HG02885 (cell line): ENCODE results near the gene LILRA2.
"Not testable (repeated sequence)": the region's sequence is repeated elsewhere in the genome, so short reads cannot be mapped to it uniquely, and the experiment has no call there.

ENCODE experiments used
- ATAC-seq: cut with Tn5 transposase; IDR thresholded peaks from one replicate; pipeline ENCODE4 v1.9.1; 2021; ENCODE audit warnings: mild to moderate bottlenecking; ENCODE audit not compliant: unreplicated experiment, poor library complexity

The LILRA2 gene

DNA sequence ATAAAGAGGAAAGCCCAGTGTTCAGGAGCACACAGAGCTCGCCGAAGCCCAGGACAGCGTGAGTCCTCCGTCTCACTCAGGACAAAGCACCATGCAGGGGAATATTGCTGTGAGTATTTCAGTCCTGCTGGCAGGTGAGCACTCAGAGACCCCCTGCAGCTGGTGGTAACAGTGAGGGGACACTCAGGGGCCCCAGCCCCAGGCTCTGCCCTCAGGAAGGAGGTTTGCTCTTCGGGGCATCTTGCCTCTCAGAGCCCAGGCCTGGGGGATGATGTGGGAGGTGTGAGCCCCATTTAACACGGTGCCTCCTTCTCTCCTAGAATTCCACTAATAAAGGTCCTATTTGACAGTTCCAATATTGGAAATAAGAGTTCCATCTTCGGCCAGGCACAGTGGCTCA lies 34.6 kb downstream of the LILRA2 start:
- no peak for ATAC-seq

DNA sequence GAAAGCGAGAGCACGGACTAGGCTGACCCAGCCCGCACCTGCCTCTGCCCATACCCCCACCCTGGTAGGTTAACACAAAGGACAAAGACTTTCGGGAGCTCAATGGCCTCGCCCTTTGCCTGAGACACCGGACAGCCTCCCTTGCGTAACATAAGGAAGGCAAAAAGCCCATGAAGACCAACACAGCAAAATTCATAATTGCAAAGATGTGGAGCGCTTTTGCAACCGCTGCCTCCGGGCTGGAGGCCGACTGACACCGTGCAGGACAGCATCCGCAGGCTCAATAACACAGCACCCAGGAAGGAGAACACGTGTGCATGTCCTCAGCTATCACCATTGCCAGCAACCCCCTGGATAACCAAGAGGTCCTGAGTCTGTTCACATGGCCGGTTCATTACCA lies 35.2 kb downstream of the LILRA2 start:
- ATAC-seq: no peak

DNA sequence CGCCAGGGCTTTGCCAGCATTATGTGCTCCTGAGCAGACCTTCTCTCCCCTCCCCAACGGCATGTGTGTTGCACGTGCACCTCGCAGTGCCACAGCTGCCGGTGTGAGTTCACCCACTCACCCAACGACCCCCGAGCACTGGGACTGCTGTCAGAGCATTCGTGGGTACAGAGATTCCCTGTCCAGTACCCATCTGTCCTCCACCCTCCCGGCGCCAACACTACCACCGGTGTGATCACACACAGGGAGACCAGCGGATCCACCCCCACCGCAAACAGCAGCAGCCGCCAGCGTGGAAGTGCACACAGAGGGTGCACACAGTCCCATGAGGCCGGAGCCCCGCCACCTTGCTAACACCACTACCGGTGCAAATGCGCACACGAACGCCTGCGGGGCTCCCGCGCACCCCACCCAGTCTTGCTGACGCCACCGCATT lies 35.8 kb downstream of the LILRA2 start:
- no peak for ATAC-seq

DNA sequence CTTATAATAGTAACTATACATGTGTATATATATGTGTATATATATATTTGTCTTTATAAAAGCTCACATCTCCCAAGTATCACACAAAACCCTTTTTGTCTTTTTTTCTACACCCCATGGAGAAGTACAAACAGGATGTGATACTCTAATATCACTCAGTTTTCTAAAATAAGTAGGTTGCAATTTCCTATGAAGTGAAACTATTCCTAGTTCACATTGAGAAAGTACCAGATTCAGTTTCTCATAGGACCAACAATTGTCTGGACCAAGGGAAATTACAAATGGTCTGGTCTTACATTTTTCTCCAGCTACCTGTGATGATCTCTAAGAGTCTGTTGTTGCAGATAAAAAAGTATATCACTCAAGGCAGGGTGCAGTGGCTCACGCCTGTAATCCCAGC lies 38.8 kb downstream of the LILRA2 start:
- no peak for ATAC-seq

DNA sequence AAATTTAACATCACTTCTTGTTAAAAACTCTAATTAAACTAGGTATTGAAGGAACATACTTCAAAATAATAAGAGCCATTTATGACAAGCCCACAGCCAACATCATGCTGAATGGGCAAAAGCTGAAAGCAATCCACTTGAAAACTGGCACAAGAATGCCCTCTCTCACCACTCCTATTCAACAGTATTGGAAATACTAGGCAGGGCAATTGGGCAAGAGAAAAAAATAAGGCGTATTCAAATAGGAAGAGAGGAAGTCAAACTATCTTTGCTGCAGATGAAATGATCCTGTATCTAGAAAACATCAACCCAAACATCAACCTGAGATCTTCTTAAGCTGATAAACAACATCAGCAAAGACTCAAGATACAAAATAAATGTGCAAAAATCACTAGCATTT lies 41.1 kb downstream of the LILRA2 start:
- no peak for ATAC-seq

DNA sequence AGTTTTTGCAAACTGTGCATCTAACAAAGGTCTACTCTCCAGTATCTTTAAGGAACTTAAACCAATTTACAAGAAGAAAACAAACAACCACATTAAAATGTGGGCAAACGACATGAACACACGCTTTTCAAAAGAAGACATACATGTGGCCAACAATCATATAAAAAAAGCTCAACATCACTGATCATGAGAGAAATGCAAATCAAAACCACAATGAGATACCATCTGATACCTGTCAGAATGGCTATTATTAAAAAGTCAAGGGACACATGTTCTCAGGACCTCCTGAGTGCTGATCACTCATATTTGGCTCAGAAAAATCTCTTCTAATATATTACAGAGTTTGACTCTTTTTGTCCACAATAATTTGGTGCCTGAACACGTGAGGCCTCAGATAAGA lies 42.5 kb downstream of the LILRA2 start:
- ATAC-seq: no peak

DNA sequence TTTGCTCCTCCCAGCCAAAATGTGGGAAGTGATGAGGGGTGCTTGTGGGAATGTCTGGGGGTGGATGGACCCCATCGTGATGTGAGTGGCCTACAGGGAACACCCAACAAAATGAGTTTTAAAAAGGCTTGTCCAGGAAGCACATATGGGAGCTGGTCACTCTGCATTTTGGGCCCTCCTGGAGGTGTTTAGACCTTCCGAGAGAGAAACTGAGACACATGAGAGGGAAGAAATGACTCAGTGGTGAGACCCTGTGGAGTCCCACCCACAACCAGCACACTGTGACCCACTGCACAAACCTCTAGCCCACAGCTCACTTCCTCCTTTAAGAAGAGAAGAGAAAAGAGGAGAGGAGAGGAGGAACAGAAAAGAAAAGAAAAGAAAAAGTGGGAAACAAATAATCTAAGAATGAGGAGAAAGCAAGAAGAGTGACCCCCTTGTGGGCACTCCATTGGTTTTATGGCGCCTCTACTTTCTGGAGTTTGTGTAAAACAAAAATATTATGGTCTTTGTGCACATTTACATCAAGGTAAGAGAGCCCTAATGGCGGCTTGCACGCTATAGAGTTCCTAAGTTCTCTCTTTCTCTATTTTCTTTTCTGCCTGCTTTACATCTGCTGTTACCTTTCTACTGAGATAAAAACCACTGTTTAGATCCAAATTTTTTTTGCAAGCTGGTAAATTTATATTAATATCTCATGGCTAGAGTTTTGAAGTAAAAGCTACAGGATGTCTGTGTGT lies 43.4 kb downstream of the LILRA2 start:
- ATAC-seq: peak; percentile 83

DNA sequence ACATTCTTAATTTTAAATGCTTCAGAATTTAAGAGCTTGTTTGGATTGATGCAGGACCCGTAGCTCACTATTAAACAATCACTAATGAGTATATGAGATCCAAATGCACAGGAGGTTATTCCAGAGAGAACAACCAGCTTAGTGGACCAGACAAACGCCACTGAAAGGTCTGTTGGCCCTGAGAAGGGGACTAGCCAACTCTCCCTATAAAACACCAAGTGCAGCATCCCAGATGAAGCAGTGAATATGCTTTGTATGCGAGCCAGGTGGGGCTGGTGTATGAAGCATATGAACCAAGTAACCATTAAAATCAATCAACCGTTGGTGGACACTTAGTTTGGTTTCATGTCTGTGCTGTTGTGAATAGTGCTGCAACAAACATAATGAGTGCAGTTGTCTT lies 46.9 kb downstream of the LILRA2 start:
- no peak for ATAC-seq

DNA sequence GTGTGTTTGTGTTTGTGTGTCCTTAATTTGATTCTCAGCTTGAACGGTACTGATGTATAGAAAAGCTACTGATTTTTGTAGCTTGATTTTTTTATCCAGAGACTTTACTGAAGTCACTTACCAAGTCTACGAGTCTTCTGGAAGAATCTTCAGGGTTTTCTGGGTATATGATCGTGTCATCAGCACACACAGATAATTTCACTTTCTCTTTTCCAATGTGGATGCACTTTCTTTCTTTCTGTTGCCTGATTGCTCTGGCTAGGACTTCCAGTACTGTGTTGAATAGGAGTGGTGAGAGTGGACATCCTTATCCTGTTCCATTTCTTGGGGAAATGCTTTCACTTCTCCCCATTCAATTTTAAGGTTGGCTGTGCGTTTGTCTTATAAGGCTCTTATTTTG lies 48.8 kb downstream of the LILRA2 start:
- no peak for ATAC-seq

DNA sequence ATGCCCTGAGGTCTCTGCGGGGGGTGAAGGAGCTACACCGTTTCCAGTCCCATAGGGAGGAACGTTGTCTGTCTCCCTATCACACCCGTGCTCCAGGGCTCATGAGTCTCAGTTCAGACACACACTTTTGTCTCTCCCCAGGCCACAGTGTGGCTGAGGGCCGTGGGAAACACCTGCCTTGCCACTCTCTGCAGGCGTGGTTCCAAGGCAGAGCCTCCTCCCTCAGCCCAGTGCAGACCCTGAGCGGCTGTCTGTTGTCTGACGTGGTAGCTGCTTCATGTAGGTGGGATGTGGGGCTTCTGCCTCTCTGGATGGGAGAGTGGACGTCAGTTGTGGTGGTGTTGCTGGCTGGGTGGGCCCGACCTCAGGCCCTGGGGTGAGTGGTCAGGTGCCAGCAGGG lies 50.6 kb downstream of the LILRA2 start:
- not testable (repeated sequence) for ATAC-seq

DNA sequence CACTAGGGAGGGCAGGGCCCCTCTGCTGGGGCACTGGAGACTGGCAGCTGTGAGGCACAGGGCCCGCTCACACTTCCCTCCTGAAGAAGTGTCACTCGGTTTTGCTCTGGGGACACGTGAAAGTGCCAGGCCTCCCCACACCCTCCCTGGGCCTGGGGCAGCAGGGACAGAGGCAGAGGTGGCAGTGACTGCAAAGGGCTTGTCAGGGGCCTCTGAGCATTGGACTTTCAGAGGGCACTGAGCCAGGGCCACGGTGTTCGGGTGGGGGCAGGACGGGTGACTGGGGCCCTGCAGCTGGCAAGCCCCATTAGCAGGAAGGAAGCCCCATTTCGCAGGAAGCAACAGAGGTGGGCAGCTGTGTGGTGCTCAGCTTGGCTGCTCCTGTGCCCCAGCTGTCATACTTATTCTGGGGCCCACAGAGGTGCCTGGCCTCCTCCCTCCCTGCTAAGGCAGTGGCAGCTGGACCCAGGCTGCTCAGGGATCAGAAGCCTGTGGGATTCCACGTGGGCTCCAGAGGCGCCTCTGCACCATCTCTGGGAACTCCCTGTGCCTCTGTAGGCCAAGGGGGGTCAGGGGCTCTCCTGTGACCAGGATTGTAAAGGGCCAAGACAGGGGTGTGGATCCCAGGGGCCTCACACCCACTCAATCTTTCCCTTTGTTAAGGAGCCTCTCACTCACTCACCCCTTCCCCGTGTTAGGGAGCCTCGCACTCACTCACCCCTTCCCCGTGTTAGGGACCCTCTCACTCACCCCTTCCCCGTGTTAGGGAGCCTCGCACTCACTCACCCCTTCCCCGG lies 51.5 kb downstream of the LILRA2 start:
- not testable (repeated sequence) for ATAC-seq

DNA sequence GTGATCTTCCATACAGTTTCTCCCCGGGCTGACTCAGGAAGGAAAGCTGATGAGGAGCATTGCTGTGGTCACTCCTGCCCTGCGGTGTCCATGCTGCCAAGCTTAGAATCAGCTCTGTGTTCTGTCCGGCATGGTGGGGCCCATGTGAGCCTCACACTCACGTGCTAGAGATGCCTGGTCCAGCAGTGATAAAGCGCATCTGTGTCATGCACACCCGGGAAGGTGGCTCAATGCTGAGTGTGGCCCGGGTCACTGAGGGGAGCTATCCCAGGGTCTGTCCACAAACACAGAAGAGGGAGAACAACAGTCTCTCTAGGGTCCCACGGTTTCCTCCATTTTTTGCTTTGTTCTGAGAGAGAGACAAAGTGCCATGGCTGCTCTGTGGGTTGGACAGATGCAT lies 53.2 kb downstream of the LILRA2 start:
- no peak for ATAC-seq

DNA sequence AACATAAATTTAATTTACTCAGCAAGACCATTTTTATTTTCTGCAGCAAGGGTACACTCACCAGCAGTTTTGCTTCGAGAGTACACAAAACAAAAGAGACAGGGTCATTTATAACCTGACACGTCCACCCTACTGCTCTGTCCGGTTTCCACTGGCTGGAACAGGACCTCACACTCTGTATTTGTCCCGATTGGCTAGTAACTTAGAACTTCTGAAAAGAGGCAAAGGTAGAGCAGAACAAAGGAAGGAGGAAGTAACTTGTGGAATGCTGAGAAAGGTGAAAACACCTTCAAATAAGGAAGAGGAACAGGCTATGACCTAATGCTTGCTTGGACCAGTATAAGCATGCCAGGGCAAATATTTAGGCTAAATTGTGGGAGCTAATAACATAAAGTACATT lies 54.3 kb downstream of the LILRA2 start:
- ATAC-seq: not testable (repeated sequence)

DNA sequence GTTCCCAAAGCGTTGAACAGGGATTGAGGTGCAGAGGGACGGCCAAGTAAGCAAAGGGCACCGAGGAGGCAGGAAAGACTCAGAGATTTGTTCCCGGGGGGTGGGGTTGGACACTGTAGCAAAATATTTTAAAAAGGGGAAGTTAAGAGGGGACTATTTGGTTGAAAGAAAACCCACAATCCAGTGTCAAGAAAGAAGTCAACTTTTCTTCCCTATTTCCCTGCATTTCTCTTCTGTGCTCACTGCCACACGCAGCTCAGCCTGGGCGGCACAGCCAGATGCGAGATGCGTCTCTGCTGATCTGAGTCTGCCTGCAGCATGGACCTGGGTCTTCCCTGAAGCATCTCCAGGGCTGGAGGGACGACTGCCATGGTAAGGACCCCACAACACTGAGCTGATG lies 56.7 kb downstream of the LILRA2 start, which contains the start of gene LILRB1:
LILRB1 (plus strand) TSS at position 223 of the 400 bp plus-strand sequence. CDS start 590 bp downstream, outside the sequence.
- not testable (repeated sequence) for ATAC-seq

DNA sequence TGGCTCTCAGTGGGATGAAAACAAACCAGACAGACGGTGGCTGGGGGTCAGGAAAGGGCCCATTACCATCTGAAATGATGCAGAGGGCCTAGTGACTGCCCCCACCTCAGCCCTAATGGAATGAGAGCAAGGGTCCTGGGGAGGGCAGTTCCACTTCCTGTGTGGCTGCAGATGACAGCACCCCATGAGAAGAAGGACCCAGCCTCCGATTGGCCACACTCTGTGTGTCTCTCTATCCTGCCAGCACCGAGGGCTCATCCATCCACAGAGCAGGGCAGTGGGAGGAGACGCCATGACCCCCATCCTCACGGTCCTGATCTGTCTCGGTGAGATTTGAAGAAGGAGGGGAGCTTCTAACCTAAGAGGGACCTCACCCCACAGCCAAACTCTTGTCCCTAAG lies 57.2 kb downstream of the LILRA2 start:
- no peak for ATAC-seq

DNA sequence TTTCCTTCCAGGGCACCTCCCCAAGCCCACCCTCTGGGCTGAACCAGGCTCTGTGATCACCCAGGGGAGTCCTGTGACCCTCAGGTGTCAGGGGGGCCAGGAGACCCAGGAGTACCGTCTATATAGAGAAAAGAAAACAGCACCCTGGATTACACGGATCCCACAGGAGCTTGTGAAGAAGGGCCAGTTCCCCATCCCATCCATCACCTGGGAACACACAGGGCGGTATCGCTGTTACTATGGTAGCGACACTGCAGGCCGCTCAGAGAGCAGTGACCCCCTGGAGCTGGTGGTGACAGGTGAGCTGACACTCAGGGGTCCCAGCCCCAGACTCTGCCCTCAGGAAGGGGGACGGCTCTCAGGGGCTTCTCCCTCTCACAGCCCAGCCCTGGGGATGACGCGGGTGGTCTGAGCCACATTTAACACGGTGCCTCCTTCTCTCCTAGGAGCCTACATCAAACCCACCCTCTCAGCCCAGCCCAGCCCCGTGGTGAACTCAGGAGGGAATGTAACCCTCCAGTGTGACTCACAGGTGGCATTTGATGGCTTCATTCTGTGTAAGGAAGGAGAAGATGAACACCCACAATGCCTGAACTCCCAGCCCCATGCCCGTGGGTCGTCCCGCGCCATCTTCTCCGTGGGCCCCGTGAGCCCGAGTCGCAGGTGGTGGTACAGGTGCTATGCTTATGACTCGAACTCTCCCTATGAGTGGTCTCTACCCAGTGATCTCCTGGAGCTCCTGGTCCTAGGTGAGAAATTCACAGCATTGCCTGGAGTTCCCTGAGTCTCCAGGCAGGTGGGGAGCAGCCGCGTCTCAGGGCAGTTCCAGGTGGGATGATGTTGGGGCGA lies 58.1 kb downstream of the LILRA2 start:
- ATAC-seq: not testable (repeated sequence)

DNA sequence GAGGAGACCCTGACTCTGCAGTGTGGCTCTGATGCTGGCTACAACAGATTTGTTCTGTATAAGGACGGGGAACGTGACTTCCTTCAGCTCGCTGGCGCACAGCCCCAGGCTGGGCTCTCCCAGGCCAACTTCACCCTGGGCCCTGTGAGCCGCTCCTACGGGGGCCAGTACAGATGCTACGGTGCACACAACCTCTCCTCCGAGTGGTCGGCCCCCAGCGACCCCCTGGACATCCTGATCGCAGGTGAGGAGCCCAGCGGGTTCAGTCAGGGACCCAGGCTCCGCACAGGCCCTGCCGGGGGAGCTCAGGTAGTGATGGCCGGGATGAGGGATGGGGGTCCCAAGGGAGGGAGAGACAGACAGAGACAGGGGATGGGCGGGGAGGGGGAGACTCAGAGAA lies 58.9 kb downstream of the LILRA2 start:
- not testable (repeated sequence) for ATAC-seq

DNA sequence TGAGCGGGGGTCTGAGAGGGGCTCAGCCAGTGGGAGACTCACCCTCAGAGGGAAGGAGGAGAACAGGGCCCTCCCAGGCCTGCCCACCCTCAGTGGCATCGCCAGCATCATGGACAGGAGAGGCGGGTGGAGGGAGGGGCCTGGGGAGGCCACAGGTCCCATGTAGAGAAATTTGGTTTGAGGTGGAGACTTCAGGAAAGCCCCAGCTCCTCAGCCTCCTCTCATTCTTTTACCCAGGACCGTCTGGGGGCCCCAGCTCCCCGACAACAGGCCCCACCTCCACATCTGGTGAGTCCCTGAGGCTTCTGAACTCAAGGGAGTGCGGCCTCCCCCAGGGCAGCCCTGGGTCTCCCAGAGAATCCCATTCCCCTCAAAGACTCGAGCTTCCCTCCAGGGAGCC lies 59.8 kb downstream of the LILRA2 start:
- no peak for ATAC-seq

DNA sequence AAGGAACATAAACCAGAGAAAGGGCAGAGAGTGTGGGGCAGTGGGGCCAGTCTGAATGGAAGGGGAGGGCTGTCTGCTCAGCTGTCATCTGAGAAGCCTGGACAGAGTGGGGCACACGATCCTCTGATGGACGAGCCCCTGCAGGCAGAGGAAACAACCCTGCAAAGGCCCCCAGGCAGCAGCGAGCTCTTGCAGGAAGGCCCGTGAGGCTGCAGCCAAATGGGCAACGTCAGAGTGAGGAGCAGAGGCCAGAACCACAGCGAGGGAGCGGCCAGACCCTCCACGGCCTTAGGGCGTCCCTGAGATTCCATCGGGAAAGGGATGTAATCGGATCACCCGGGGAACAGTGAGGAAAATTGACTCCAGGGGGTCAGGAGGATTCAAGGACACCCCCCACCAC lies 62.5 kb downstream of the LILRA2 start:
- not testable (repeated sequence) for ATAC-seq

DNA sequence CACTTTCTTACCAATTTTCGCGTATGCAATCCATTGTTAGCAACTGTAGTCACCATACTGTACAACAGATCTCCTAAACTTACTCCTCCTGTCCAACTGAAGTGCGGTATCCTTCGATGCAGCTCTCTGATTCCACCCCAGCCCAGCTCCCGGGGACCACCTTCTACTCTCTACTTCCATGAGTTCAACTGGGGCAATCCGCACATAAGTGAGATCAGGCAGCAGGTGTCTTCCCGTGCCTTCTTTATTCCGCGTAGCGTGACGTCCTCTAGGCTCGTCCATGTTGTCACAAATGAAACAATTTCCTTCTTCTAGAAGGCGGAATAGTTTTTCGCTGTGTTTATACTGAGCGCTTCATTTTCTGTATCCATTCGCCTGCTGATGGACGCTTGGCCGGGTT lies 65.1 kb downstream of the LILRA2 start:
- ATAC-seq: no peak
